ENCODE data around the gene TET2.

Gene TET2

GRCh38 chr4:105146276-105147015, at the start of gene TET2:
TET2 (plus strand) TSS chr4:105146876; CDS start chr4:105233943, 87,067 bp downstream.
- peak; percentile 74 for DNase-seq (ENCODE audit: low read depth)

DNA sequence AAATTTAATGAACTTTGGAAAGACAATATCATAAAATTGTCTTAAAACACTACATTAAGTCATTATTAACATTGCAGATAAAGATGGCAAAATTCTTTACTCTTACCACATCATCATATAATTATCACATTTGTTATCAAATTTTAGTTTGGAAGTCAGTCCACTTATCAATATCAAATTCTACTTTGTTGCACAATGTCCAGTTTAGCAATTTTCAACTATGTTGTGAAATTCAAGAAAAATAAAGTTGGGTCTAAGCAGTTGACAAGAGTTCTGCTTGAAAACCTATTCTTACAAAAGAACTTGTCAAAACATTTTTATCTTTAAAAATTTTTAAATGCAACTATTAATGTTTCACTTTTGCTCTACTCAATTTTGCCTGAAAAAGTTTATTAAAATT, 44.7 kb upstream of the TET2 start:
- DNase-seq (ENCODE audit: low read depth) = no peak

DNA sequence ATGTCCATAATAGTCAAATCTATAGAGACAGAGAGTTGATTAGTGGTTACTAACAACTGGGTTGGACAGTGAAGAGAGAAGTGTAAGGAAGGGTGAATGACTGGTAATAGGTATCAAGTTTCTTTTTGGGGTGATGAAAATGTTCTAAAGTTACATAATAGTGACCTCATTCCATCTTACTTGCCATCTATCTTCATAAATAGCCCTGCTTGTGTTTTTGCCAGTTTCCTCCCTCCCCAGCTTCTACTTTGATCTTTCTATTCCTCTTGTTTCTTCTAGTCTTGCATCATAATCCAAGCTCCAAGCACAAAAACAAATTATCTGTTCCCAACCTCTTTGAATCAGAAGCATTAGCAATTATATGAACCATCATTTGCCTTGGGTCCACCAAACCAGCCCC, 40.2 kb upstream of the TET2 start:
- no peak for DNase-seq (ENCODE audit: low read depth)

GRCh38 chr4:105107095-105107856, 39.4 kb upstream of the TET2 start:
- DNase-seq (ENCODE audit: low read depth) = no peak

DNA sequence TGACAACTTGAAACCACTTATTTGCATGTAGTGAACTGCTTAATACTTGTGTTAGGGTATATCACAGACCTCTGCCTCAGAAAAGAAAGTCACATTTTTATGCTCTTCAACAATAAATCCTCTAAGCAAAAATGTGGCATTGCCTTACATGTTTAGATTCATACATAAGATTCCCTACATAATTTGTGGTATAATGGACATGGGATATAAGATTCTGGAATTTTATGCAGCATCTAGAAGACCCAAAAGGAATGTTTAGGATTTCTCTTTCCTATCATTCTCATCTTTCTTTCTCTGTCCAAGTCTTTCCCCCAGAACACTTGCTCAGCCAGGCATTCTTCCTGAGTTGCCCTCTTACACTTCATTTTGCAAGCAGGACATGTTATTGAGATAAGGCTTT, 37.7 kb upstream of the TET2 start:
- no peak for DNase-seq (ENCODE audit: low read depth)

DNA sequence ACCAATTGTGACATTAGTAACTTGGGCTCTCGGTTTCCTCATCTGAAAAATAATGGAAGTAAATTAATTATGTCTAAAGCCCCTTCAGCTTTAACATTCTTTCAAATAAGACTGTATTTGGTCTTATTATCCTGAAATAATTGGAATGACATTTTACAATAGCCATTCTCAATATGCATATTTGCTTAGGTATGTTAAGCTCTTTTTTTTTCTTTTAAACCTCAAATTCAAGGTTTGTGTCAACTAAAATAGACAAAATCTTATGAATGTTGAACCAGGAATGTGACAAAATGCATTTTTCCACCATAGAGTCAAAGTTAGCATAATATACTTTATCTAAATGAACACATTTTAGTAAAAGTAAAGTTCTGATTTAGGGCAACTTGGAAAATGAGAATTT, 34.4 kb upstream of the TET2 start:
- no peak for DNase-seq (ENCODE audit: low read depth)

GRCh38 chr4:105113800-105114199, 32.9 kb upstream of the TET2 start:
- no peak for DNase-seq (ENCODE audit: low read depth)

GRCh38 chr4:105116616-105117319, 29.9 kb upstream of the TET2 start:
- DNase-seq (ENCODE audit: low read depth) = no peak

DNA sequence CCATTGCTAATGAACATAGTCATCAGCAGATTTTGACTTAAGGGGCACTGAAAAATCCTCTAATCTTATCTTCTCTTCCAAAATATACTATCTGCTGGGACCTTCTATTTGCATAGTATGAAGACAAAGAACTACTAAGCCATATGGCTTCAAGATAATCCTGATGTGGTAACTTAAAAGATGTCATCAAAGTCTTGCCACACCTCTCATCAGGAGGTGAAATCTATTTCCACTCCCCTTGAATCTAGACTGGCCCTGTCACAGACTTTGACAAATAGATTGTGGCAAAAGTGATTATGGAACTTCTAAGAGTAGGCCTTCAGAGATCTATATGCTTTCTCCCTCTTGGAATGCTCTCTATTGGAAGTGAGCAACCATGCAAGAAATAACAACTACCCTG, 27.3 kb upstream of the TET2 start:
- no peak for DNase-seq (ENCODE audit: low read depth)

GRCh38 chr4:105120626-105121025, 26.1 kb upstream of the TET2 start:
- DNase-seq (ENCODE audit: low read depth) = no peak

GRCh38 chr4:105122350-105122749, 24.3 kb upstream of the TET2 start:
- no peak for DNase-seq (ENCODE audit: low read depth)

DNA sequence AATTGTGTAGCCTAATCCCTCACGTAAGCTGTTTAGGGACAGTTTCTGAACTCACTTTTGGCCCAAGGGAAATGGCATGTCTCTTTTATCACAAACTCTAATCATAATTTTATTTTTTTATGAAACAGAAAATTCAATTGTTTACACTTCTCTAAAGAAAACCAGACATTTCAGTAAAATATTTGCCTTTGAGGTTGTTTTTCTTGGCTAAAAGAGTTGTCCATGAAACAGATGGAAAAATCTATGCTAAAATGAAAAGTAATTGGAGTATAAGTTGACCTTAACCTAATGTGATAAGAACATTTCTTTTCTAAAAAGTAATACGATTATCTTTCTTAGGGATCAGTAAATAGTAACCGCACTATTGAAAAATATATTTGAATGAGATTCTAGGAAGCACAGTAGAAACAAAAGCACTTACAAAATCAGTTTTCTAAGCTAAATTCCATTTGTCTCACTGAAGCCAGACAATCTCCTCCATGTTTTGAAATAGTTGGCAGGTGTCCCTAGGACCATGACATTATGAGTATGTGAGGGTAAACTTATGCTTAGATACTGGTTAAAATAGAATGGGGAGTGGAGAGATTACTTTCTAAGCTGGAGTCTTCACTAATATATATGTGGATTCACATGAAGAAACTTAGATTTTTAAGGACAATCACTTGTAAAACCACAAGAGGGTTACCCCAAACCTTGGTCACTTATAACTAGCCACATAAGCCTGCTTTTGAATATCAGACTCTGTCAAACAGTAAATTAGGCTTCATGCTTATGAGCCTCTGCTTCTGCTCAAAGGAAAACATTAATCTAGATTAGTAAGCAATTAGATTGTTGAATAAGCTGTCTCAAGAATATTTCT, 20.1 kb upstream of the TET2 start:
- no peak for DNase-seq (ENCODE audit: low read depth)

DNA sequence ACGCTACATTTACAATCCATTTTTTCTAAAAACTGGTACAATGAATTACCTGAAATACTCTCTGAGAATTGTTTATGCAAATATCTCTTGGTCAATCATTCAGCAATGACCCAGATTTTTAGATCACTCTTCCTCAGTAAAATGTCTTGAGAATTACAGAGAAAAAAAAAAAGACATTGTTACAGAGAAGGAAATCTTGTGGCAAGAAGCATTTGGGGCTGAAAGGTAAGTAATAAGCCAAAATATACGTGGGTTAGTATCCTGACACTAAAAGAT, 19.6 kb upstream of the TET2 start:
- DNase-seq (ENCODE audit: low read depth) = no peak

DNA sequence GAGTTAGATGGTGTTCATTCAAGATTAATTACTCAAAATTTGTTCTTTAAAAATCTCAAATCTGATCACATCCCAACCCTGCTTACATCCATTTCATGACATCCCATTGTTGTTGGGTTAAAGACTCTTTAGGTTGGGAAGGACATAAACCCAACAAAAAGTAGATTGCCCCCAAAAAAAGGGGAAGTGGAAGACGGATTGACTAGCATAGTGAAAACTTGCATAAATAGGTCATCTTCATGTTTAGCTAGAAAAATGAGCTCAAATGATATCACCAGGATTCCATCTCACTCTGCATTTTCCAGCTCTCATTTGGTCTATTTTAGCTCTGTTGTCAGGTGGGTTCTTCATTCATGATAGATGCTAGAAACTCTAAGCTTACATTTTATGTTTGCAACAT, 18.5 kb upstream of the TET2 start:
- DNase-seq (ENCODE audit: low read depth) = no peak

GRCh38 chr4:105129286-105130040, 17.2 kb upstream of the TET2 start:
- no peak for DNase-seq (ENCODE audit: low read depth)

DNA sequence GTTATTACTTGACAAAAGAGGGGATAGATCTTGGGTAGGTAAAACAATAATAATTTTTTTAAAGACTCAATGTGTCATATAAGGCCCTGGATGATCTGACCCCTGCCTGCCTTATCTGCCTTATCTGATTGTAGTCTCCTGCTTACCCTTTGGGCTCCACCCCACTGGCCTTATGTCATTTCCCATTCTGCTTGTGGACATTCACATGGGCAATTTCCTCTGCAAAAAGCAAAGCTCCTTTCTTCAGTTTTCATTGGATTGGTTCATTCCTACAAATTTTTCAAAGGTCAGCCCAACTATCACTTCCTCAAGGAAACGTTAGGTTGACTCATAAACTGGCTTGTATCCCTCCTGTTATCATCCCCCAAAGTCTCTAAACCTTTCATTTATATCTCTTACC, 15.7 kb upstream of the TET2 start:
- DNase-seq (ENCODE audit: low read depth) = no peak

GRCh38 chr4:105133976-105134375, 12.7 kb upstream of the TET2 start:
- no peak for DNase-seq (ENCODE audit: low read depth)

DNA sequence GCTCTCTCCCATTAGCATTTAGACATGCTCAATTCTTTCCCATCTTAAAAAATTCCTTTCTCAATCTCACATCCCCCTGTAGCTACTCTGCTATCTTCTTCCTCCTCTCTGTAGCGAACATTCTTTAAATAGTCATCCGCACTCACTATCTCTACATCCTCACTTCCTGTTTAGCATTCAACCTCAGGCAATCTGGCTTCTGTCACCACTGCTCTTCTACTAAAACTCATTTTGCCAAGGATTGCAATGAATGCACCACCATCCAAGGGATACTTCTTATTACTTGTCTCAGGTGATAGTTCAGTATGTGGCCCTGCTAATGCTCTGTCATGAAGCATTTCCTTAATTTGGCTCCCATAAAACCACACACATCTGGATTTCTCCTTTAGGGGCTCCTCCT, 10.9 kb upstream of the TET2 start:
- DNase-seq (ENCODE audit: low read depth) = no peak

- no peak for DNase-seq (ENCODE audit: low read depth)
These were observed 9.4 kb upstream of the TET2 start for GRCh38 chr4:105137121-105137875.

- no peak for DNase-seq (ENCODE audit: low read depth)
These were observed 7.0 kb upstream of the TET2 start for GRCh38 chr4:105139646-105140045.
